ENCODE measurements around the gene PRM2.
"Not testable (repeated sequence)": the region's sequence is repeated elsewhere in the genome, so short reads cannot be mapped to it uniquely, and the experiment has no call there.

The PRM2 gene

GRCh38 chr16:11289696-11290095 is 13.4 kb upstream of the PRM2 start:
- DNase-seq (ENCODE audit: low spot score); FAIRE-seq: not testable (repeated sequence)

- FAIRE-seq = no peak
- no peak for DNase-seq (ENCODE audit: low spot score)
Observed at GRCh38 chr16:11289202-11289601, 12.9 kb upstream of the PRM2 start.

- FAIRE-seq = no peak
- no peak for DNase-seq (ENCODE audit: low spot score)
Observed at GRCh38 chr16:11285842-11286241, 9.6 kb upstream of the PRM2 start.

- DNase-seq (ENCODE audit: low spot score) (no peak), FAIRE-seq (no peak)
Observed at GRCh38 chr16:11283820-11284248, 7.6 kb upstream of the PRM2 start.

- DNase-seq (ENCODE audit: low spot score) (no peak), FAIRE-seq (no peak)
Observed at GRCh38 chr16:11280616-11281522, 4.6 kb upstream of the PRM2 start, which contains the start of gene PRM1. Gene PRM1, minus strand, starts transcription at chr16:11281330. Its CDS starts 92 bp downstream, at chr16:11281238.

GRCh38 chr16:11278681-11279628 is 2.7 kb upstream of the PRM2 start:
- DNase-seq (ENCODE audit: low spot score) = no peak
- FAIRE-seq = no peak

GRCh38 chr16:11277607-11278337 is 1.5 kb upstream of the PRM2 start:
- FAIRE-seq (no peak), DNase-seq (ENCODE audit: low spot score) (no peak)

- DNase-seq (ENCODE audit: low spot score) (no peak), FAIRE-seq (no peak)
Observed at GRCh38 chr16:11276896-11277593, 765 bp upstream of the PRM2 start.

- FAIRE-seq (no peak), DNase-seq (ENCODE audit: low spot score) (no peak)
Observed at GRCh38 chr16:11274964-11275363, 1.3 kb downstream of the PRM2 start.

GRCh38 chr16:11273721-11274324 is 2.5 kb downstream of the PRM2 start:
- DNase-seq (ENCODE audit: low spot score) (no peak), FAIRE-seq (no peak)

- FAIRE-seq (no peak), DNase-seq (ENCODE audit: low spot score) (no peak)
Observed at GRCh38 chr16:11272921-11273720, 3.2 kb downstream of the PRM2 start, which contains the start of gene PRM3. Gene PRM3, minus strand, starts transcription at chr16:11273629. Its CDS starts 34 bp downstream, at chr16:11273595.

GRCh38 chr16:11272484-11272883 is 3.8 kb downstream of the PRM2 start:
- DNase-seq (ENCODE audit: low spot score) (no peak), FAIRE-seq (no peak)

- DNase-seq (ENCODE audit: low spot score) (no peak), FAIRE-seq (no peak)
Observed at GRCh38 chr16:11271610-11272009, 4.7 kb downstream of the PRM2 start.

- DNase-seq (ENCODE audit: low spot score) (no peak), FAIRE-seq (no peak)
Observed at GRCh38 chr16:11270602-11271162, 5.6 kb downstream of the PRM2 start.

- DNase-seq (ENCODE audit: low spot score) = no peak
- FAIRE-seq = no peak
Observed at GRCh38 chr16:11268921-11269375, 7.3 kb downstream of the PRM2 start, which contains the start of gene TNP2. Gene TNP2, minus strand, starts transcription at chr16:11269325. Its CDS starts 63 bp downstream, at chr16:11269262.

GRCh38 chr16:11265124-11265523 is 11.2 kb downstream of the PRM2 start:
- no peak for FAIRE-seq
- no peak for DNase-seq (ENCODE audit: low spot score)

- no peak for FAIRE-seq
- DNase-seq (ENCODE audit: low spot score) = no peak
Observed at GRCh38 chr16:11264155-11264832, 12.0 kb downstream of the PRM2 start.

GRCh38 chr16:11263737-11264136 is 12.5 kb downstream of the PRM2 start:
- DNase-seq (ENCODE audit: low spot score) (no peak), FAIRE-seq (no peak)
